Activated CD4-positive, alpha-beta T cell treated with anti-CD3 and anti-CD28 coated beads for 1 hour (primary cell): ENCODE measurements around the gene SV2C.

ENCODE experiments used
- DNase-seq: peaks from one replicate; pipeline ENCODE4 v3.0.0-alpha.2; 2020

SV2C gene

DNA sequence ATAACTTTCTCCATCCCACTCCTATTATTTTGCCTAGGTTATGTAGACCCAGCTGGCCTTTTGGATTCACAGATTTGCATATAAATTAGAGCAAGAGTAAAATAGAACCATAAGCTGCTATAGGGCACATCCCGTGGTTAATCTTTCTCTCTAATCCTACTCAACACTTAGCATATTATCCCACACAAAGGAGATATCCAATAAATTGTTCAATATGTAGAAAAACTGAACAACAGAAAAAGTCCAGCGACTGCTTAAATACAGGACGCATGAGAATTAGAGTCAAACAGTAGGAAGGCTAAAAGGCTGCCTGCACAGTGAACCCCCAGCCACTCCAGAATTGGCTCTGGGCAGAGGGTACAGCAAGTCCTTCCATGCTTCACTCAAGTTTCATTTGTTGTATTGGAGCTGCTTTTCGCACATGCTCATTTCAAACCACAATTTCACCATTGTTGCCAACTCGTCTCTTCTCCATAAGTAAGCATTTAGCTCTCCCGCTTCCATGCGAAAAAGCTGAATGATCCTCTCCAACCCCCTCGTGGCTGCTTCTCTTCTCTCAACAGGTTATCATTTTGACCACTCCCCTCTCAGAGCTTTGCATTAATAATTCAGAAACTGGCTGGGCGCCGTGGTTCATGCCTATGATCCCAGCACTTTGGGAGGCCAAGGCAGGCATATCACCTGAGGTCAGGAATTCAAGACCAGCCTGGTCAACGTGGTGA lies 305.8 kb downstream of the SV2C start:
- no peak for DNase-seq

DNA sequence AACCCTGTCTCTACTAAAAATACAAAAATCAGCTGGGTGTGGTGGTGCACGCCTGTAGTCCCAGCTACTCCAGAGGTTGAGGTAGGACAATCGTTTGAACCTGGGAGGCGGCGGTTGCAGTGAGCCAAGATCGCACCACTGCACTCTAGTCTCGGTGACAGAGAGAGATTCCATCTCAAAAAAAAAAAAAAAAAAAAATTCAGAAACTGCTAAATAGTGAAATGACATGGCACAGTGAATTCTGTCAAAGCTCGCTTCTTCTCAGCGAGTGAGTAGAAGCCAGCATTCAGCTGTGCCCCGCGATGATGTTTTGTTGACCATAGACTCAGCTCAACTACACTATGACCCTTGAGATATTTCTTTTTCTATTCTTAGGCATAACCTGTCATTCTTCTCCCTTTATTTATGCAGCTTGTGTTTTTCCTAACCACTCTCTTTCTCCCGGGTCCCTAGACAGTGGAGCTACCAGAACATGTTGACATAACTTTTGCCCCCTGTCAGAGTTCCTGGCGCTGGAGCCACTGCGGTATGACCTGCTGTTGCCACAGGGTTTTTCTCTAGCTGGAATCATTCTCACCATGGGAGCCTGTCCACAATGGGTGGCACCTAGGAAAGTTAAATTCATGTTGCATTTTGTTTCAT lies 306.5 kb downstream of the SV2C start:
- no peak for DNase-seq

DNA sequence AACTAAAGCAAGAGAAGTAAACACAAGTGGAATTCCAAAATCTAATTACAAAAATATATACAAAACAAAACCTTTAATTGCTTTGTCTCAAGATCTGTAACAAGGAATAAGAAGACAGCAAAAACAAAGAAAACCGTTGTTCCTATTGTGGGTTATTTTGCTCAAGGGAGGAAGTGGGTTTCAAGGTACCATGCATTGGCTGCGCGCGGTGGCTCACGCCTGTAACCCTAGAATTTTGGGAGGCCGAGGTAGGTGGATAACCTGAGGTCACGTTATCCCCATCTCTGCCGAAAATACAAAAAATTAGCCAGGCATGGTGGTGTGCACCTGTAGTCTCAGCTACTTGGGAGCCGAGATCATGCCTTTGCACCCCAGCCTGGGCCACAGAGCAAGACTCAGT lies 307.8 kb downstream of the SV2C start:
- DNase-seq: no peak

DNA sequence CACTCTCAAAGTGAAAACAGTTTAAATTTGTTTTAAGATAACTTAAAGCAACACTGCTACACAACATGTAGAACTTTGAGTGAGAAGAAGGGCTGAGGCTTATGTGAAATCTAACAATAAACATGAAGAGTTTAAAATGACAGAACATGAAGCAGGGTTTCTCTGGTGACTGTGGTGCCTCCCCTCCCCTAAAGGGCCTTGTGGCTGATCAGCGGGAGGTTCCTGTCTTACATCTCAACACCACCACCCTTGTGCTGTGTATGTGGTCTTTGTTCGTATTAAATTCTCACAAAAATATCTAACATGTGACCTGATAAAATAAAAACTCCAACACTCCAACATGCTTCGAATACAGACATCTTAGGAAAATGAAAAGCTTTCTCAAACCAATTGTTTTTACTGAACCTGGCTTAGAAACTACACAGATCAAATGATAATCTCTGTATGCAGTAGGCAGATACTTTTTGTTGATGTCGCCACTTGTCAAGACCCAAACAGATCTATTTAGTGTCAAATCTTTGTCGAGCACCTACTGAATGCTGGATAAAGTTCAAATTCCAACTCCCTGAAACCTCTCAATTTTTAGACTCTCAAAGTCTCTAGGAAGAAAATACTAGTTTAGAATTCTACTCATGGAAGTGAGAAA lies 310.0 kb downstream of the SV2C start:
- no peak for DNase-seq

DNA sequence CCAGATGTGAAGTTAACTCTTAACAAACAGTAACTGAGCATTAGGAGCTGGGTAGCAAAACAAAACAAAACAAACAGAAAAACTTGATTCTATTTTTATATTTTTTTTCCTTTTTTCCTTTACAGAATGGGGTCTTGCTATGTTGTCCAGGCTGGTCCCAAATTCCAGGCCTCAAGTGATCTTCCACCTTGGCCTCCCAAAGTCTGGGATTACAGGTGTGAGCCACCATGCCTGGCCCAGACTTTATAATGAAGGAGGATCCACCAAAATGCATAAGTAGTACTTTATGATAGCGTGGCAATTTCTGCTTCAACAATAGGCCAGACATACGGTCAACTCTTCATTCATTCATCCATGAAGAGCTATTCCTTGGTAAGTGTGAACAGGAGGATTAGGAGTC lies 314.0 kb downstream of the SV2C start:
- no peak for DNase-seq

DNA sequence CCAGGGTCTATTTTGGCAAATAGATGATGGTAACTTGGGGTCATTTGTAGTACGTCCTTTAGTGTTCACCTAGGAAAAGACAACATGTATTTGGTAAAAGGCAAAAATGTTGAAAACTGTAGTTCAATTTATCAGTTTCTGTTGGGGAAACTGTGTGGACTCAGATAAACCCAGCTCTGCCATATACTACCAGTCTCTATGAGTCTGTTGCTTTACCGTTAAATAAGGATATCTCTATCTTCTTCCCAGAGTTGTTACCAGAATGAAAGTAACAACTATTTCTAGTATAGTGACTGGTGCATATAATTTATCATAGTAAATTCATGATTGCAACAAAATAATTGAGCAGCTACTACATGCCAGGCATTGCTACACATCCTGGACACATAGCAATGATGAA lies 316.1 kb downstream of the SV2C start:
- no peak for DNase-seq

DNA sequence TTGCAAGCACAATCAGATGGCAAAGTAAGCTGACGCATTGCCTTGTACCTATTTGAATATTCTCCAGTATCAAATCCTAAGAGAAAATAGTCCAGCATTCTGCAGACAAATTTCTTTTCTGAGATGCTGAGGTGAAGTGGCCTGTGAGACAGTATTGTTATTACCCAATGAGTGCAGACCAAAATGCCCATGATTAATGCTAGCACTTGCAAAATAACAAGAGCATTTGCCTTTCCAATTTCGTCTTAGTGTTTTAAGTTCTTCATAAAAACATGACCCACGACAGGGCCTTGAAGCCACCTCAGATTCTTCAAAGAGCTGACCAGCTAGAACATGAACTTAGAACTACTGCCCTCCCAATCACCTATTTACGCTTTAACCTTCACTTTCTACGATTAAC lies 317.3 kb downstream of the SV2C start:
- no peak for DNase-seq

DNA sequence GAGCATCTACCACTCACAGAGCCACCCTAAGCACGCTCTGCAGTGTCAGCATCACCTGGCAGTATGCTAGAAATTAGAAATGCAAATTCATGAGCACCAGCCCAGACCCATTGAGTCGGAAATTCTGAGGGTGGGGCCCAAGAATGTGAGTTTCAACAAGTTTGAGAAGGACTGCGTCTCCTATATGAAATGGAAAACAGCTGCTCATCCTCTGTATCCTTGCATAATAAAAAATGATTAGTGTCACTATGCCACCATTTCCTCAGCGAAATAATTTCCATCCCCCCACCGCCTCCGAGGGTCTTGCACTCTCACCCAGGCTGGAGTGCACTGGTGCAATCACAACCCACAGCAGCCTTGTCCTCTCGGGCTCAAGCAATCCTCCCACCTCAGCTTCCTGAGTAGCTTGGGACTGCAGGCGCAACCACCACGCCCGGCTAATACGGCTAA lies 318.6 kb downstream of the SV2C start:
- no peak for DNase-seq

DNA sequence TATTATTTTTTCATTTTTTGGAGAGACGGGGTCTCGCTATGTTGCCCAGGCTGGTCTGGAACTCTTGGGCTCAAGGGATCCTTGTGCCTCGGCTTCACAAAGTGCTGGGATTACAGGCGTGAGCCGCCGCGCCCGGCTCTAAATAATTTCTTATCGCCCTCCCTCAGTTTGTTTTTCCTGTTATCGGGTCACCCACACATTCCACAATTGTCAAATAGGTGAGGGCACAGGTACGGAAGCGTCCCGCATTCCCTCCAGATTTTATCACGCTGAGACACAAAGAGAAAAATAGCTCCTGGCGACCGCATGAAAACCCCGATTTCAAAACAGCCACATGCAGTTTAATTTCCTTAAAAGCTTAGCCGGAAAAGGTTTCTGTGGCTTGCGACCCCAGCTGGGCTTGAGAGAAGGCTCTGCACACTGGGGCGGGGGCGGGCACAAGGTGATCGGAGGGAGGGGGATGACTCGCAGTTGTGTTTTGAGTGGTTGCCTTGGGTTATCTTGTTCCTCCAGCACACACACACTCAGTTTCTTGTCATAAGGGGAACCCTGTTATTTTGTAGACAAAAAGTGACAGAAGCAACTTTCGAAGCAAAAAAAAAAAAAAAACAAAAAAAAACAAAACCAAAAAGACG lies 319.2 kb downstream of the SV2C start:
- peak; percentile 54 for DNase-seq

DNA sequence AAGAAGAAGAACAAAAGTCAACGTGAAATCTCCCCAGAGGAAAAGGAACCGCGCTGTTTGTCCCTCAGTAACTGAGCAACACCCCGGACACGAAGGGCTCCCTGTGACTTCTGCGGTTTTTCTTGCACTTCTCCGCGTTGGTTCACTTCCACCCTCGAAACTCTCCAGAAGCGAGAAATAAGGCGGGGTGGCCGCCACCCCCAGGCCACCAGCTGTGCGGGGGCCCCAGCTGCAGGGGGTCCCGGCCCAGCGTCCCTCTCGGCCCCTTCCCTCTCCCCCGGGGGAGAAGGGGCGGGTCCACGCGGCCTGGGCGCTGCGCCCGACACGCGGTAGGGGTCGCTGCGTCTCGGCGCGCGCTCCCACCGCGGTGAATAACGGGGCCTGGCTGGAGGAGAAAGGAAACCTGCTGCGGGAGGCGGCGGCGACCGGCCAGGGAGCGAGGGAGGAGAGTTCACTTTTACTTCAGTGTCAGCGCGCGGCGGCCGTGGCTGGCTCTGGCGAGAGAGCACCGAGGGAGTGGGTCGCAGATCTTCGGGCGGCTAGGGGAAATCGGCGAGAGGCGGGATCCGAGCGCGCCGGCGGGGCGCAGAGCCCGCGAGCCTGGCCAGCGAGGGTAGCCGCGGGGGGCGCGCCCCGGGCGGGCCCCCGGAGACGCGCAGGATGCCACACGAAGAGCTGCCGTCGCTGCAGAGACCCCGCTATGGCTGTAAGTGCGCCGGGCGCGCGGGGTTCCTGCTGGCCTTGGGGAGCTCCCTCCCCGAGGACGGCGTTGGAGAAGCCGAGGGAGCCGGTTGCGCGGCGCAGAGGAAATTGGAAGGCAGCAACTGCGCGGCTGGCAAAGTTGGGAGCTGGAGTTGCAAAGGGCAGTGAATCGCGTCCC lies 319.9 kb downstream of the SV2C start, which contains the start of gene IQGAP2:
Gene IQGAP2, plus strand, starts transcription at position 400 of the 880 bp plus-strand sequence. Its CDS starts 261 bp downstream, at position 661.
- DNase-seq: peak; percentile 69
